Activated CD8-positive, alpha-beta memory T cell treated with anti-CD3 and anti-CD28 coated beads, Interleukin-2, amount 50 U/mL, for 1 hour (primary cell): ENCODE results near the gene IL18BP.

ENCODE experiments used
- DNase-seq: peaks from one replicate; pipeline ENCODE4 v3.0.0-alpha.2; 2020; ENCODE audit errors: extremely low read depth

Gene IL18BP

DNA sequence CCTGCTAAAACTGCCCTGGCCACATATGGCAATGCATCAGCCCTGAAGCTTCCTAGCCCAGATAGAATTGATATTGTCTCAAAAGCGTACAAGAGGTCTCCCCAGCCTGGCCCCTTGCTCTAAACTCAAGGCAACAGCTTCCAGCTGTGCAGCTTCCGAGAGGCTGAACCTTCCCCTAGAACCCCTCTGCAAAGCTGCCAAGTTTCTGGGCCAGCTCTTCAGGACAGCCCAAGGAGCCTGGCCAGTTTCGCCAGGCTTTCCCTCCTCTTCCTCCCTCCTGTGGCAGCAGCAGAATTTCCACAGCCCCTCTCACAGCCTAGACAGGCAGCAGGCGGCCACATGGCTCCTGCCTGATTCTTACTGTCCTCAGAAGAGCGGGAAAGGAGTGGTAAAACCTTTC is 47.1 kb downstream of the IL18BP start:
- no peak for DNase-seq

DNA sequence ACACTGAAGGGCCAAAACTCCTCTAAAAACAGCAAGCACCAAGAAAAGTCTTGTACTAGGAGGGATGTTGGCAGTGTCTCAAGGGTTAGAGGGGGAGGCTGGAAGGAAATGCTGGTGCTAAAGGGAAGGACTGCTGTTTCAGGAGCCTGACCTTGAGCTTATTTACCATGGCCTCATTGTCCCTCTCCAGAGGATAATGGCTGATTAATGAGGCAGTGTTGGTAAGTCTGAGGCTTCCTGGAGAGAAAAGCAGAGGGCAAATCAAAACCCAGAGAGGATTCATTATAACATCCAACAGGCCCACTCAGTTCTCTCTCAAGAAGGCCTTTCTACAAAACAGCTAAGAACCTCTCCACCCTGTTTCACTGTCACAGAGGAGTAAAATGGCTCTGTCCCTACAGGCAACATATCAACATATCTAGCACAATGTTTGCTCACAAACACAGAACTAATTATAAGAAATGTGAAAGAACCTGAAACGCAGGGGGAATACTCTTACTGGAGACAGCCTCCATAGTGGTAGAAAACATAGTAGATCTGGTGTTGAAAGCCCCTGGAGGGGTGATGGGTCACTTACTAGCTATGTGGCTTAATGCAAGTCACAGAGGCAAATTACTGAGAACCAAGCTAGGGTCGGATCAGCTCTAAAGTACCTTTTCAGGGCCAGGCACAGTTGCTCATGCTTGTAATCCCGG is 50.2 kb downstream of the IL18BP start:
- no peak for DNase-seq
